NCI-H187 (cell line): ENCODE data around the gene THAP11.

ENCODE experiments used
- DNase-seq, 2 experiments: peaks; one replicate each; lab custom pipeline; 2025; lab: John Stamatoyannopoulos, UW

Gene THAP11

DNA sequence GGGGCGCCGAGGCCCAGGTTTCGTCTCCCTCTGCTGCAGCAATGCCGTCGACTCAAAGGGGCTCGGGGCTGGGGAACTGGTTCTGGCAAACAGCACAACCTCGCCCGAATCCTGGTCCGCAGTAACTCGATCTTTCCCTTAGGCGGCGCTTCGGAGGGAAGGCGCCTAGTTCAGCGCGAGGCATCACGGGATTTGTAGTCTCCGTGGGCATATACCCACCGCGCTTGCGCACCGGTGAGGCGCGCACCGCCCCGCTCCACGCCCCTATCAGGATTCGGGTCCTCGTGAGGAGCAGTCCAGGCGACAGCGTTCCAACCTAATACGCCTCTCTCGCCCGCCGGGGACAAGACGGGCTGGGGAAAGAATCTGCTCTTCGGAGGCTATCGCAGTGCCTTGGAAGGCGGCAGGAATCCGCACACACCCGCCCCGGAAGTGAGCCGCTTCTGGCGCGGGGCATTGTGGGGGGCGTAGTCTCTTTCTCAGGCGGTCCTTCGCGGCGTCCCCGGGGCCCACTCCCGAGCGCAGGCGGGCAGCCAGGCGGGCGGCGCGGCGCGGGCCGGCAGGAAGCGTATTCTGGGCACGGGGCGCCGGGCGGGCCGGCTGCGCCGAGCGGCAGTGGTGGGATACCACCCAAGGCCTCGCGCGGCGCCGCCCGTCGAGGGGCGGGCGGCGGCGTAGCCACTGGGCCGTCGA is at the start of gene THAP11:
TSS of gene THAP11 (plus strand) at position 505 of the 693 bp plus-strand sequence. CDS start 235 bp downstream, outside the sequence.
- peak; percentile 69 to 73 for DNase-seq

- no peak for DNase-seq
These were observed 45.9 kb upstream of the THAP11 start for GRCh38 chr16:67796099-67796718.

DNA sequence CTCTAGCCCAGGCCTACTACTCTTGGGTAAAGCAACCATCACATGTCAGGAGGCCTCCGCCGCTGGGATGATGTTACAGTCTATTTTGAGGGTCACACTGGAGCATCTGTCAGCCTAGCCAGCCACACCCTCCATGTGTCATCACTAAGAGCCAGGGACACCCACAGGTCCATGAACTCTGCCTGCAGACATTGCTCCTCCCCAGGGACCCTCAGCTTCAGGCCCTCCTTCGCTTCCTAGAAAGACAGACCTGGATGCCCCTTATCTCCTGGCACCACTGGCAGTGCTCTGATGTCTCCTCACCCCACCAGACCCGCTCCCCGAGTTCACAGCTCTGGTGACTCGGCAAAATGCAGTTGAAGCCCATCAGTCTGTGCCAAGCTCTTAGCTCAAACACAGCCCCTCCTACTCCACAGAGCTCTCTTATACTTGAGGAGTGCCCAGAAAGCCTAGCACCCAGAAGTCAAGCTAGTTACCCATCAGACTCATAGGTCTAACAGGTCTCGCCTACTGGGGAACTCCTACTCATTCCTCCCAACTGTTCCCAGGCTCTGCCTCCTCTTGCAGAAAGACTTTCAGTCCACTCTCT is 41.7 kb upstream of the THAP11 start:
- no peak for DNase-seq

DNA sequence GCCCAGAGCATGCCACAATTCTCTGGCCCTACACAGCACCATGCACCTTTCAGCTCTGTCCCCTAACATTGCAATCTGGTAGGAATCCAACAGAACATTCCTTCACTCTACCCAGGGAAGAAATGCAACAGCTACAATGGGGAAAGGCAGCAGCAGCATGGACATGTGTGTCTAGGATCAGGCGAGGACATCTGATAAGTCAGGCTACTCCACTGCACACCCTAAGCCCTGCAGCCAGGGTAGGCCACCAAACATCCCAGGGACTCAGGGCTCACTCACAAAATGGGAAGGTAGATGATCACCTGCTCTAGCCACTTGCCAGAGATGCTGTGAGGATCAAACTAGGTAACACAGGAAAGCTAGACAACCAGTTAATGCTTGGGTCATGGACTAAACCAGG is 40.9 kb upstream of the THAP11 start:
- no peak for DNase-seq

DNA sequence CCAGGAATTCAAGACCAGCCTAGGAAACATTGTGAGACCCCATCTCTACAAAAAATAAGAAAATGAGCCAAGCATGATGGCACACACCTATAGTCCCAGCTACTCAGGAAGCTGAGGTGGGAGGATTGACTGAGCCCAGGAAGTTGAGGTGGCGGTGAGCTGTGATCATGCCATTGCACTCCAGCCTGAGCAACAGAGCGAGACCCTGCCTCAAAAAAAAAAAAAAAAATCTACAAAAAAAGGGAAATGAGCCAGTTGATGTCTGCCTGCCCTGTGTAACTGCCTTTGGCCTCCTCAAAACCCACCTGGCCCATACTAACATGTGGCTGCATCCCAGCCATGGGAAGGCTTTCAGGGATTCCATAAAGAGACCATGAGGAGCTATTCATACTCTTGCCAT is 40.2 kb upstream of the THAP11 start:
- no peak for DNase-seq

DNA sequence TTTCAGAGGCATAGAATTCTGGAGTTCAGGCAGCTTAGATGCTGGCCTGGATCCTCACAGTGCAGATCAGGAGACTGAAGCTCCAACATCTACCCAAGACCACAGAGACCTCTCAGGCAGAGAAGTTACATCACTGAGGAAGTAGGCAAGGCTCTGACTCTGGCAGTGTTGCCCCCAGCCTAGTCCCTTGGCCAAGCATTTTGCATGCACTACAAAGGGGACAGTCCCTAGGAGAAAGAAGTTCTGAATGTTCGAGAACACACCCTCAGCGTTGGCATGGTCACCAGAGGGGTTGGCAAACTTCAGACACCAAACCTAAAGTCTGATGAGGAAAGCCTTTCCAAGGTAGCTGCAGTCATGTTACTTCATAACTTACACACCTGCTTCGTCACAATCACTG is 38.2 kb upstream of the THAP11 start:
- DNase-seq: no peak

GRCh38 chr16:67804853-67805542 is 37.1 kb upstream of the THAP11 start:
- no peak for DNase-seq

- DNase-seq: no peak
These were observed 36.2 kb upstream of the THAP11 start for GRCh38 chr16:67805718-67806427.

GRCh38 chr16:67806428-67807147 is 35.5 kb upstream of the THAP11 start, which contains the start of the genes RANBP10 and TSNAXIP1:
Gene RANBP10 (minus strand): TSS chr16:67806560. CDS start chr16:67806536, 24 bp downstream.
Gene TSNAXIP1 (plus strand): TSS chr16:67806889. CDS start chr16:67807150, 261 bp downstream.
- peak; percentile 91 to 94 for DNase-seq

- no peak for DNase-seq
These were observed 34.9 kb upstream of the THAP11 start for GRCh38 chr16:67807148-67807682.

DNA sequence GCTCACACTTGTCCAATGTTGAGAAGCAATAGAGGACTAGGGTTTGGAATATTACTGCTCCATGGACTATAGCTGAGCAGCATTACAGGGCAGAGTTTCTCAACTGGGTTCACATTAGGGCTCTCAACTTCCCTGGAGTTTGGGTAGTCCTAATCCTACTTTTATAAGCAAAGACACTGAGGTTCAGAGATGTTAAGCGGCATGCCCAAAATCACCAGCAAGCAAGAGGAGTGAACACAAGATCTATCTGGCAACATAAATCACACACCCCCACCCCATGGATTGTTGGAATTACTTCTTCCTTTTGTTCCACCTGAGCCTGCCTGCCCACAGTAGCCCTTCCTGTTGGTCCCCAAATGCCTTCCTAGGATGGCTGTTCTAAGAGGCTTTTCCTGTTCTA is 30.2 kb upstream of the THAP11 start:
- DNase-seq: no peak

- DNase-seq: no peak
These were observed 27.6 kb upstream of the THAP11 start for GRCh38 chr16:67814567-67814966.

DNA sequence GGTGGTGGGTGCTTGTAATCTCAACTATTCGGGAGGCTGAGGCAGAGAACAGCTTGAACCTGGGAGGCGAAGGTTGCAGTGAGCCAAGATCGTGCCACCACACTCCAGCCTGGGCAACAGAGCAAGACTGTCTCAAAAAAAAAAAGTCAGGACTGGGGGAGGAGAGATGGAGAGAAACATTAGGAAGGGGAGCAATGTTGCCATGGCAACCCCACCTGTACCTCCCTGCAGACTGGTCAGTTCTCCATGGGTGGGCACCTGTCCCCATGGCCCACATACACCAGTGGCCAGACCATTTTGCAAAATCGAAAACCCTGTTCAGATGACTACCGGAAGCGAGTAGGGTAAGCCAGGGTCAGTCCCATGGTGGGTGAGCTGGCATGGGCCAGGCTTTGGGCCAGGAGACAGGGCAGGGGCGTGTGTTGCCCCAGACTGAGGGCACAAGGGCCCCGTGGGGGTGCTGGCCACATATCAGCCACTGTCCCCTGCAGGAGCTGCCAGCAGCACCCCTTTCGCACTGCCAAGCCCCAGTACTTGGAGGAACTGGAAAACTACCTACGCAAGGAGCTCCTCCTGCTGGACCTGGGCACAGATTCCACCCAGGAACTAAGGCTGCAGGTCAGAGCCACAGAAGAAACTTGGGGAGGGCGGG is 21.4 kb upstream of the THAP11 start:
- DNase-seq: no peak

GRCh38 chr16:67822511-67822910 is 19.6 kb upstream of the THAP11 start:
- no peak for DNase-seq

GRCh38 chr16:67825119-67825518 is 17.0 kb upstream of the THAP11 start:
- no peak for DNase-seq

- DNase-seq: no peak
These were observed 16.2 kb upstream of the THAP11 start for GRCh38 chr16:67825906-67826305.

DNA sequence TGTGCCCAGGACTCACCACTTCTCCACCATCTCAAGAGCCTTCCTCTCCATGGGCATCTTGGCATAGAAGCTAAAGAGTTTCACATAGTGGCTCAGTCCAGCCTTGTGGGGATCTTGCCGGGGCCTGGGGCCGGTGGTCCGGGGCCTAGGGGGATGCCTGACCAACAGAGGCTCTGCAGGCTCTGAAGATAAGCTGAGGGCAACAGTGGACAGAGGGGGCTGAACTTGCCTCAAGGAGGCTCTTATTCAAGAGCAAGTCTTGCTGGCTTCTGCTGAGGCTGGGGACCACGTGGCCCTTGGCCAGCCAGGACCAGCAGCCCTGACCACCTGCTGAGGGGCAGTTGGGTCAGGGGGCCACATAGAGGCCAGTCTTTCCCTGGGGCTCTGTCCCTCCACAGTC is 13.5 kb upstream of the THAP11 start:
- no peak for DNase-seq

DNA sequence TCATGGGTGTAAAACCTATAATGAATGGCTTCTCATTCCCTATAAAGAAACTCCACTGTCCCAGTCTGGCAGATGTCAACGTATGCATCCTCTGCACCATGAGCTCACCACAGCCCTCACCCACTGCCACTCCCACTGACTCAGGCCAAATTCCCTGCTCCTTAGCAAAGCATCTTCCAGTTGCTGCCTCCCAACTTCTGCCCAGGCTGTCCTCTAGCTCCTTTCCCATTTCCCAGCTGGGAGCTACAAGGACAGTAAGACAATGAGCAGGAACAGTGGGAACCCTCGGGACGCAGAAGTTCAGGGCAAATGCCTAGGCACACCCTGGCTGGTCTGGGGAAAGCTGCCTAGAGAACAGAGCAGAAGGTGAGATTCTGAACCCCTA is 9.1 kb upstream of the THAP11 start:
- DNase-seq: no peak

DNA sequence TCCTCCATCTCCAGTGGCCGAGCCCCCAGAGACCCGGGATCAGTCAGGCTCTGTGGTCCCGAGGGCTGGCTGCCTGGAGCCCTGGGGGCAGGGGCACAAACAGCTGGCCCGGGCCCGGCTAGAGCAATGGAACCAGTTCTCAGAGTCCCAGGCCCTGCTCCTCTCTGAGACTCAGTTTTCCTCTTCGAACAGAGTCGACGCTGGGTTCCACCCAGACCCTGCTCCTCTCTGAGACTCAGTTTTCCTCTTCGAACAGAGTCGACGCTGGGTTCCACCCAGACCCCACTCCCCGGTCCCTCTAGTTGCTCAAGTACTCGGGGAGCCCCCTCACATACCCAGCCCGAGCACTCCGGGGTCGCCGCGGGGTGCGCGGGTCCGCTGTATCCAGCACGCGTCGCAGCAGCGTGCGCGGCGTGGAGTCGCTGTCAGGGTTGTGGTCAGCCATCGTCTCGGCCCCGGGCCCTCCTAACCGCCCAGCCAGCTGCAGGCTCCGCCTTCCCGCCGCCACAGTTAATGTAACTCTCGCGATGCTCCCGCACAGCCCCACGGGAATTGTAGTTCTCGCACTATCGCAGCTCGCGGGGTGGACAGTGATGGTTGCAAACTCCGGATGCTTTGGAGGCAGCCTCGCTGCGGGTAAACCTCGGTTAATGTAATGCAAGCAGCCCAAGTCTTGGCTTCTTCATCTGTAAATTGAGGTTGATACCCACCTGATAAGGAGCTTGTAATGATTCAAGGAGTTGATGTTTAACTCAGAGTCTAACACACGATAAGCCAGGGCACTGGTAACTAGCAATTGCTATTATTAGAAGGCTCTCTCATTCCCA is 8.5 kb upstream of the THAP11 start:
- DNase-seq: peak; percentile 51 to 66

DNA sequence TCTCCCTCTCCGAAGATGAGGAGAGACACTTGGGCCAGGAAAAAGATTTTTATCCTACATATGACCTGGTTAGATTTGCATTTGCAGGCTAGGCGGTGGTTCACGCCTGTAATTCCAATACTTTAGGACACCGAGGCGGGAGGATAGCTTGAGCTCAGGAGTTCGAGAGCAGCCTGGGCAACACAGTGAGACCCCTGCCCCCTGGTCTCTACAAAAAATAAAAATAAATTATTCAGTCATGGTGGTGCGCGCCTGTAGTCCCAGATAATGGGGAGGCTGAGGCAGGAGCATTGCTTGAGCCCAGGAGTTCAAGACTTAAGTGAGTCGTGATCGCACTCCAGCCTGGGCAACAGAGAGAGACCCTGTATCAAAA is 7.9 kb upstream of the THAP11 start:
- DNase-seq: no peak
